ENCODE measurements around the gene ANKRD44. TPM values are rescaled to one million over a fixed set of nuclear protein-coding genes. Genes with fewer than 3 reads are reported as not detected.
A peak's percentile ranks its signal among the peaks of the same experiment; 100 is the strongest.

The ANKRD44 gene
- polyA plus RNA-seq, 6 donors from 2014 or later: 107 to 176 (median 141) TPM

DNA sequence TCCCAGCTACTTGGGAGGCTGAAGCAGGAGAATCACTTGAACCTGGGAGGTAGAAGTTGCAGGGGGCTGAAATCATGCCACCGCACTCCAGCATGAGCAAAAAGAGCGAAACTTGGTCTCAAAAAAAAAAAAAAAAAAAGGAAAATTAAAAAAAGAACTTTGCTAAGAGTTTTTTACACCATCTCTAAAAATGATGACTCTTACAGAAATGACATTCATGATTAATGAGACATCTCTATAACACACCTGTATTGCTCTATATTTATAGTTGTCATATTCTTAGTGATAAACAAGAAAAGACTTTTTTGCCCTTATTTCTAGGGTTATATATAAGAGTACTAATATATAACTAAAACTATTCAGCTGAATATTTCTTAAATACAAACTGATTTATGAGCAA lies 34.4 kb downstream of the ANKRD44 start:
- no peak for DNase-seq
- Mint-ChIP-seq H3K4me3 (peak overlapping the region in 1 of 8 donors; percentile 59), H3K27ac (peak overlapping the region in 2 of 6 donors; percentile 92 to 94), H3K36me3 (peaks cover 5% of the 10 kb centered on the region in 2 donors), H3K27me3 (no peaks in the 10 kb centered on the region), H3K4me1 (peaks cover 54 to 90% (median 76%) of the 10 kb centered on the region in 3 donors), H3K9me3 (no peaks in the 10 kb centered on the region)
- ATAC-seq (ENCODE audit: low read depth in 2 of 2): no peak

DNA sequence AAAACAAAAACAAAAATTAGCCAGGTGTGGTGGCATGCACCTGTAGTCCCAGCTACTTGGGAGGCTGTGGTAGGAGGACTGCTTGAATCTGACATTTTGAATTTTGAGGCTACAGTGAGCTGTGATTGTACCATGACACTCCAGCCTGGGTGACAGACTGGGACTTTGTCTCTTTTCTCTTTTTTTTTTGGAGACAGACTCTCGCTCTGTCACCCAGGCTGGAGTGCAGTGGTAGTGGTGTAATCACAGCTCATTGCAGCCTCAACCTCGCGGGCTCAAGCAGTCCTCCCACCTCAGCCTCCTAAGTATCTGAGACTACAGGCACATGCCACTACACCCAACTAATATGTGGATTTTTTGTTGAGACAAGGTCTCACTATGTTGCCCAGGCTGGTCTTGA lies 35.6 kb downstream of the ANKRD44 start:
- peak overlapping the region in 2 of 8 donors; percentile 36 to 54 for H3K4me3 Mint-ChIP-seq

DNA sequence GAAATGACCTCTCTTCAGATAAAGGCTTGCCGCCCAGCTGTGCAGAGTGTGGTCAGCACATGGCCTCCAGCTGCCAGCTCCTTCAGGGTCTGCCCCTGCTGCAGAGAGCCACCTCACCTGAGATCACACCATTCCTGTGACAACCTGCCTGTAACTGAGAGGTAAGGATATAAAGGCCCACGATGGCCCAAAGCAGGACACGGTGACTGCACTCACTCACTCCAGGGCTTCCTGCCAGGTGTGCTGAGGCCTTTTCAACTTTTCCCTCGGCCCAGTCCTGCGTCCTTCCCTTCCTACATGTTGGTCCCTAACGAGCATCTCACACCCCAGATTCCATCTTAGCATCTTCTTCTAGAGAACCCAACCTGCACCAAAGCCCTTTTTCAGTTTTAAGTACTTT lies 36.2 kb downstream of the ANKRD44 start:
- H3K27me3 Mint-ChIP-seq: no peaks in the 10 kb centered on the region

More for the DNA sequence above, 35.6 kb downstream of the ANKRD44 start:
- peaks cover 56 to 91% (median 80%) of the 10 kb centered on the region in 3 donors for H3K4me1 Mint-ChIP-seq
- no peaks in the 10 kb centered on the region for H3K27me3 Mint-ChIP-seq
- DNase-seq (no peak), ATAC-seq (ENCODE audit: low read depth in 2 of 2) (no peak)
- peaks cover 5% of the 10 kb centered on the region in 2 donors for H3K36me3 Mint-ChIP-seq
- H3K9me3 Mint-ChIP-seq: no peaks in the 10 kb centered on the region
- H3K27ac Mint-ChIP-seq: peak overlapping the region in 4 of 6 donors; percentile 67 to 97 (median 93)

DNA sequence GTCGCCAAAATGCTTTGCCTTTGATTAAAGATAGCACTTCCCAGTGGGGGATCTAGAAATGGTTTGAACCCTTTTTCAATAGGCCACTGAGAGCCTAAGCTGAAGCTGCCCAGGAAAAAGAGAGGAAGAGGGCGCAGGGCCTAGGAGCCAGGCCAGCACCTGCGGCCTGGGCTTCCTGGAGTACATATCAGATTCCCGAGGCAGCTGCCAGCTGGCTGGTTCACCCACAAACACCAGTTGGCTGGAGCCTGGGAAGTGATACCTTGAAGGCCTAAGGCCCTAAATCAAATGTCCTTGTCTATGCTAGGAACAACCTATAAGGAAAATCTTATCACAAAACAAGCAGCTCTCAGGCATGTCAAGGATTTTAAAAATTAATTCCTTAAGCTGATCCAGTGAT lies 37.1 kb downstream of the ANKRD44 start:
- ATAC-seq (ENCODE audit: low read depth in 2 of 2) (no peak), DNase-seq (no peak)
- Mint-ChIP-seq H3K27me3 (no peaks in the 10 kb centered on the region), H3K36me3 (peaks cover 0 to 5% of the 10 kb centered on the region in 2 donors), H3K4me1 (peaks cover 55 to 91% (median 77%) of the 10 kb centered on the region in 3 donors), H3K4me3 (peak overlapping the region in 1 of 8 donors; percentile 37), H3K27ac (peak overlapping the region; percentile 21 to 86 (median 65)), H3K9me3 (no peaks in the 10 kb centered on the region)

More for the DNA sequence above, 36.2 kb downstream of the ANKRD44 start:
- ATAC-seq (ENCODE audit: low read depth in 2 of 2) (peak; percentile 27 to 28), DNase-seq (no peak)
- H3K9me3 Mint-ChIP-seq: no peaks in the 10 kb centered on the region
- peak overlapping the region in 5 of 8 donors; percentile 36 to 66 (median 48) for H3K4me3 Mint-ChIP-seq
- H3K36me3 Mint-ChIP-seq: peaks cover 0 to 5% of the 10 kb centered on the region in 2 donors
- H3K4me1 Mint-ChIP-seq: peaks cover 56 to 91% (median 80%) of the 10 kb centered on the region in 3 donors
- peak overlapping the region in 5 of 6 donors; percentile 21 to 97 (median 87) for H3K27ac Mint-ChIP-seq

DNA sequence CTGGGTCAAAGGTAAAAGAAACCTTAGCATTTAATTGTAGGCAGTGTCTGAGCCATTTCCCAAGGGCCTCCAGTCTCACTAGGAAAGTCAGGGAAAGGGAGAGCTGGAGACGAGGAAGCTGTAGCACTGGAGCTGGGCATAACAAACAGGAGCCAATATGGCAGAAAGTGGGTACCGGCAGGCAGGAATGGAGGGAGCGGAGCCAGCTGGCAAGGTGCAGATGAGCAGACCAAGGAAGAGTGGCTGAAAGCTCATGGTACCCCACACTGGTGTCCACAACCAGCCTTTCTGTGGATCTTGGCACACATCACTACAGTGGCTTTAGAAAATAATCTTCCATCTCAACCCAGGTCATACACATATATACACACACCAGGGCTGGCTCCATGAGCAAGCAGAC lies 40.0 kb downstream of the ANKRD44 start:
- peaks cover 0 to 4% of the 10 kb centered on the region in 2 donors for H3K36me3 Mint-ChIP-seq
- peak overlapping the region; percentile 17 to 91 (median 61) for H3K27ac Mint-ChIP-seq
- ATAC-seq (ENCODE audit: low read depth in 2 of 2): no peak
- H3K4me3 Mint-ChIP-seq: peak overlapping the region in 4 of 8 donors; percentile 7 to 79 (median 38)
- no peak for DNase-seq
- H3K9me3 Mint-ChIP-seq: no peaks in the 10 kb centered on the region
- peaks cover 67 to 97% (median 86%) of the 10 kb centered on the region in 3 donors for H3K4me1 Mint-ChIP-seq
- no peaks in the 10 kb centered on the region for H3K27me3 Mint-ChIP-seq

DNA sequence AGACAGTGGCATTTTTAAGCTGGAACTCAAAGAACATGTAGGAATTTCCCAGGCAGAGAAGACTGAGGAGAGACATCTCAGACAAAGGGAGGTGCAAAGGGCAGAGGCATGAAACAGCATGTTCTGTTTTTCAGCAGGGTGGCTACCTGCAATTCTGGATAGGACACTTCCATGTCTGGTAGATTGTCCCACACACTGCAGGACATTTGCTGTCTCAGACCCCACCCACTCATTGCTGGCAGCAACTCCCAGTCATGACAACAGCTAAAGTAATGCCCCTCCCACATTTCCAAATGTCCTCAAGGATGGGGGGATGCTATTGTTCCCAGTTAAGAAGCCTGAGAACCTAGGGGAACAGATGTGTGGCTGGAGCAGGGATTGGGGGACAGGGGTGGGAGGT lies 40.8 kb downstream of the ANKRD44 start:
- ATAC-seq (ENCODE audit: low read depth in 2 of 2) (no peak), DNase-seq (no peak)
- Mint-ChIP-seq H3K4me3 (peak overlapping the region in 6 of 8 donors; percentile 7 to 73 (median 34)), H3K27ac (peak overlapping the region in 5 of 6 donors; percentile 23 to 91 (median 78)), H3K27me3 (no peaks in the 10 kb centered on the region), H3K36me3 (no peaks in the 10 kb centered on the region), H3K9me3 (no peaks in the 10 kb centered on the region), H3K4me1 (peaks cover 64 to 99% (median 86%) of the 10 kb centered on the region in 3 donors)

DNA sequence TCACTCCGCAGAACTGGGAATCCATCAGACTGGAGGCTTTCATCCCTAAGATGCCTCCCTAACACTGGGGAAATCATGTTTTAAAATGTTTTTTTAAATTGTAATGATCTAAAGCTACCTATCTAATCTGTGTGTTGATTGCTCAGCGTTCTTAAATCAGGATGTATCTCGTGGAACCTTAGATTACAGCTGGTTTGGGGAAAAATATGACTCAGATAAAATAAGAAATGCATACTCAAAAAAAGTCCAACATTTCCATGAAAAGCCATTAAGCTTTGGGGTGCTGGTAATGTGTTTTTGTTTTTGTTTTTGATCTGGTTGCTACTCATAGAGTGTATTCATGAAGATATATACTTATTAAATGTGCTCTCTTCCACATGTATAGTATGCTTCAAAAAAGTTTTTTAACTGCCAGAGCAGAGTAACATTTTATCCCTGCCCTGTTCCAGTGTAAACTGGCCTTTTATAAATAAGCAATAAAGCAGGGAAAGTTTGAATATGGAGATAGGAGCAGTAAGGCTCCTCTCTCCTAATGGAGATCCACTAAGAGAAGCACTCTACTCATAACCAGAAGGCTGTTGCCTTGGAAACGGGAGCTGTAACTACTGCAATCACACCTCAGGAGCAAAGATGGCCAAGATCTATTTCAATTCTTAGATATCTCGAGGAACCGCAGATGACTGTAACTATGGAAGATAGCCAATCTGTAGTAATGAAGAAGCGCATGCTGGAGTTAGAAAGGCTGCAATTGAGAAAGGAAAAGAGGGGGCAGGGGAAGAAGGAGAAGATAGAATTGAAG lies 41.6 kb downstream of the ANKRD44 start:
- H3K36me3 Mint-ChIP-seq: no peaks in the 10 kb centered on the region

DNA sequence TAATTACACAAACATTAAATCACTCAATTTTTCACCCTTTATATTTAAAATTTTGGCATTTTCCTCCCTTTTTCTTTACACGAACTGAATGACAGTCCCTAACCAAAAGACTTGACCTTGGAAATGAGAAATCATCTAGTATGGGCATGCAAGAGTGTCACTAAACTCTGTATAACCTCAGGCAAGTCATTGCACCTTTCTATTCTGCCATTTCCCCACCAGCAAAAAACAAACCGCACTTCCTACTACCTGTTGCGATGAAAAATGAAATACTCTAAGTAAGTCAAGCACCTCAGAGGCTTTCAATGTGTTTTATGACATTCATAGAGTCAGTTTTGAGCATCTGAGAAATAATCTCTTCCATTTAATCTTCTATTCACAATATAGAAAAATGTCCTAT lies 44.1 kb downstream of the ANKRD44 start:
- peak overlapping the region; percentile 32 to 94 (median 90) for H3K27ac Mint-ChIP-seq
- DNase-seq (no peak), ATAC-seq (ENCODE audit: low read depth in 2 of 2) (no peak)
- H3K4me3 Mint-ChIP-seq: peak overlapping the region in 5 of 8 donors; percentile 2 to 81 (median 39)
- peaks cover 0 to 11% of the 10 kb centered on the region in 2 donors for H3K36me3 Mint-ChIP-seq
- no peaks in the 10 kb centered on the region for H3K9me3 Mint-ChIP-seq
- peaks cover 75 to 100% (median 97%) of the 10 kb centered on the region in 3 donors for H3K4me1 Mint-ChIP-seq
- no peaks in the 10 kb centered on the region for H3K27me3 Mint-ChIP-seq

More for the DNA sequence above, 41.6 kb downstream of the ANKRD44 start:
- Mint-ChIP-seq H3K4me1 (peaks cover 59 to 99% (median 86%) of the 10 kb centered on the region in 3 donors), H3K27ac (peak overlapping the region; percentile 23 to 91 (median 71)), H3K4me3 (peak overlapping the region in 5 of 8 donors; percentile 7 to 73 (median 37)), H3K27me3 (no peaks in the 10 kb centered on the region), H3K9me3 (no peaks in the 10 kb centered on the region)
- DNase-seq (no peak), ATAC-seq (ENCODE audit: low read depth in 2 of 2) (no peak)

DNA sequence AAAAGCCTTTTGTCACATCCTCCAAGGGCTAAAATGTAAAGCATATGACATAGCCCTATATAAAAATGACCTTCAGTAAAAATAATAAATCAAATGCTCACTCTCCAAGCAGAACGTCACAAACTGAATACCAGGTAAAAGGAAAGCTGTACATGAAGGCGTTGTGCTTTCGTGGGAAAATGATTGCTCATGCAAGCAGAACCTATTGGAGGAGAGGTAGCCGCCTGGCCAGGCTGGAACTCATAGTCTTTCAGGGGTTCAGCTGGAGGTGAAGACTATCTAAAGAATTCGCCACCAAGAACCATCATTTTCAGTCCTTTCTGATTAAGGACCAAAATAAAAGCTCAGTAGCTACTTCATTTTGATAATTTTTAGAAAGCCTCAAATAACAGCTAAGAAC lies 44.7 kb downstream of the ANKRD44 start:
- peak overlapping the region; percentile 32 to 94 (median 90) for H3K27ac Mint-ChIP-seq
- no peaks in the 10 kb centered on the region for H3K9me3 Mint-ChIP-seq
- peak overlapping the region in 5 of 8 donors; percentile 26 to 81 (median 43) for H3K4me3 Mint-ChIP-seq
- ATAC-seq (ENCODE audit: low read depth in 2 of 2) (no peak), DNase-seq (no peak)
- no peaks in the 10 kb centered on the region for H3K27me3 Mint-ChIP-seq
- peaks cover 72 to 98% (median 92%) of the 10 kb centered on the region in 3 donors for H3K4me1 Mint-ChIP-seq
- H3K36me3 Mint-ChIP-seq: peaks cover 0 to 11% of the 10 kb centered on the region in 2 donors

DNA sequence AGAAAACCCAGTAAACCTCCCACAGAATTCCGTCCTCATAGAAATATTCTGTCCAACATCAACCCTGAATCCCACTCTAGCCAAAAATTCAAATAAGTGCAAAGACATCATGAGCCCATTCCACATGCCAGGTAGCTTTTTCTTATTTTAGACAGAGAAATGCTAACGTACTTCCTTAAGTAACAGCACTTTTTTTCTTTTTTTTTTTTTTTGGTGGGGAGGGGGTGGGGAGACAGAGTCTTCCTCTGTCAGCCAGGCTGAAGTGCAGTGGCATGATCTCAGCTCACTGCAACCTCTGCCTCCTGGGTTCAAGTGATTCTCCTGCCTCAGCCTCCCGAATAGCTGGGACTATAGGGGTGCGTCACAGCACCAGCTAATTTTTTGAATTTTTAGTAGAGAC lies 45.5 kb downstream of the ANKRD44 start:
- Mint-ChIP-seq H3K27ac (peak overlapping the region in 5 of 6 donors; percentile 32 to 97 (median 81)), H3K36me3 (peaks cover 0 to 11% of the 10 kb centered on the region in 2 donors), H3K27me3 (no peaks in the 10 kb centered on the region), H3K9me3 (no peaks in the 10 kb centered on the region), H3K4me1 (peaks cover 64 to 89% (median 84%) of the 10 kb centered on the region in 3 donors), H3K4me3 (peak overlapping the region in 2 of 8 donors; percentile 60 to 81)
- ATAC-seq (ENCODE audit: low read depth in 2 of 2) (no peak), DNase-seq (no peak)

DNA sequence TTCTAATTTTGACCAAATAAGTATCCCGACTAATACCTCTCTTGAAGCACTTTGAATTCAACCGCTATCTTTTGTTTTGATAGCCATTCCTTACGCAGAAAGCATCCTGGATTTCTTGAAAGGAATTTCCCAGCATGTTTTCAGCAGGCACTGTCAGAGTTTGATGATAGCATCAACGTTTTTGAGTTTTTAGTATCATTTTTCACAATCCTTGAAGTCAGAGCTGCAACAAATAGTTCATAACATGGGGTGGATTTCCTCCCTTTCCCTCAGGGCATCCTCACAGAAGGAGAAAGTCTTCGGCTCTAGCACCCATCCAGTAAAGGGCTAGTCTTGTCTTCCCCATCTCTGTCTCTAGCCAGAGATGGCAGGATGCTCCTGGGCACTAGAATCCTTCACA lies 46.2 kb downstream of the ANKRD44 start:
- peak overlapping the region; percentile 5 to 91 (median 76) for H3K27ac Mint-ChIP-seq
- H3K36me3 Mint-ChIP-seq: peaks cover 0 to 11% of the 10 kb centered on the region in 2 donors
- ATAC-seq (ENCODE audit: low read depth in 2 of 2) (no peak), DNase-seq (no peak)
- H3K27me3 Mint-ChIP-seq: no peaks in the 10 kb centered on the region
- no peaks in the 10 kb centered on the region for H3K9me3 Mint-ChIP-seq
- peak overlapping the region in 4 of 8 donors; percentile 32 to 56 (median 40) for H3K4me3 Mint-ChIP-seq
- peaks cover 62 to 86% (median 83%) of the 10 kb centered on the region in 3 donors for H3K4me1 Mint-ChIP-seq

DNA sequence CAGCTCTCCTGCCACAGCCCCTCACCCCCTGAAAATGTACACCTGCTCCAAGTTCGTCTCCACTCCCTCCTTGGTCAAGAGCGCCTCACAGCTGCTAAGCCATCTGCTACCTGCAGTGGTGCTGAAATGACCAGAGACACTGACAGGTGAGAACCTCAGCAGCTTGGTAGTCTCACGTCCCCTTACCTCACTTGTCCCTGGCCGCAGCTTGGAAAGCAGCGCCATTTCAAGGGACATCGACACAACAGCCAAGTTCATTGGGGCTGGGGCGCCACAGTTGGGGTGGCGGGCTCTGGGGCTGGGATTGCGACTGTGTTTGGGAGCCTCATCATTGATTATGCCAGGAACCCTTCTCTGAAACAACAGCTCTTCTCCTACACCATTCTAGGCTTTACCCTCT lies 47.5 kb downstream of the ANKRD44 start:
- H3K9me3 Mint-ChIP-seq: no peaks in the 10 kb centered on the region
- H3K4me1 Mint-ChIP-seq: peaks cover 62 to 86% (median 84%) of the 10 kb centered on the region in 3 donors
- ATAC-seq (ENCODE audit: low read depth in 2 of 2) (no peak), DNase-seq (no peak)
- peak overlapping the region; percentile 81 to 96 (median 92) for H3K27ac Mint-ChIP-seq
- H3K4me3 Mint-ChIP-seq: peak overlapping the region; percentile 37 to 74 (median 62)
- no peaks in the 10 kb centered on the region for H3K27me3 Mint-ChIP-seq
- H3K36me3 Mint-ChIP-seq: peaks cover 0 to 11% of the 10 kb centered on the region in 2 donors

DNA sequence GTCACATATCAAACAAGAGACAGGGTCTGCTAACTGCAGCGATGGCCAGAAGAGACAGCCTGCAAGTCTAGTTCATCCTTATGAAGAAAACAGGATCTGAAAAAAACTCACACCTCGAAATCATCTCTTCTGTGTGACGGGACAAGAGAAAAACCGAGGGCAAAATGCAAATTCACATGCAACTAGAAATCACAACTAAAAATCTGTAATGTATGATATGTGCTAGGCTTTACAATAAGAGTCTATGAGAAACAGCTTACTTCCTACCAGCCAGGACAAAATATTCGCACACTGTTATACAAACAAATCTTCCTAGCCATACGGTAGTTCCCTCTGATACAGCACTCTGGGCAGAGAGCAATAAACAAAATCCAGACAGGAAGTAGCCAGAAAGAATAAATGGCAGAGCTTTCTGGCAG lies 48.8 kb downstream of the ANKRD44 start:
- Mint-ChIP-seq H3K4me1 (peaks cover 59 to 84% (median 81%) of the 10 kb centered on the region in 3 donors), H3K36me3 (peaks cover 0 to 11% of the 10 kb centered on the region in 2 donors), H3K27me3 (no peaks in the 10 kb centered on the region), H3K4me3 (peak overlapping the region; percentile 38 to 79 (median 62)), H3K27ac (peak overlapping the region; percentile 68 to 93 (median 81)), H3K9me3 (no peaks in the 10 kb centered on the region)
- ATAC-seq (ENCODE audit: low read depth in 2 of 2) (peak; percentile 78 to 81), DNase-seq (peak; percentile 48)
